Liver (tissue), 9 donors: ENCODE data around the gene FANCM. TPM values are rescaled to one million over a fixed set of nuclear protein-coding genes. Genes with fewer than 3 reads are reported as not detected.

Source experiments
- DNase-seq: peaks from one replicate; pipeline ENCODE4 v3.0.0-alpha.2; 2017; ENCODE audit warnings: low spot score
- H3K27ac ChIP-seq, 2 donors: one replicate each; pipeline ENCODE4 v1.7.0; 2013; ENCODE audit warnings: inconsistent platforms in 2 of 2, low read length in 2 of 2, control low read depth in 1 of 2, low read depth in 1 of 2, mild to moderate bottlenecking in 1 of 2
- H3K27me3 ChIP-seq, 4 donors: one replicate each; pipeline versions ENCODE4 v1.6.1 to v1.7.0; 2013; ENCODE audit warnings: low read length in 3 of 4, inconsistent platforms in 1 of 4, mild to moderate bottlenecking in 1 of 4, moderate library complexity in 1 of 4; ENCODE audit not compliant: control insufficient read depth in 4 of 4, insufficient read depth in 4 of 4
- H3K36me3 ChIP-seq, 4 donors: one replicate each; pipeline versions ENCODE4 v1.6.1 to v1.7.0; 2013; ENCODE audit warnings: low read length in 3 of 4, mild to moderate bottlenecking in 3 of 4, low read depth in 1 of 4, moderate library complexity in 1 of 4; ENCODE audit not compliant: control insufficient read depth in 4 of 4, insufficient read depth in 3 of 4
- H3K4me1 ChIP-seq, 4 donors: one replicate each; pipeline versions ENCODE4 v1.6.1 to v1.7.0; 2013; ENCODE audit warnings: low read length in 3 of 4, mild to moderate bottlenecking in 3 of 4, moderate library complexity in 1 of 4; ENCODE audit not compliant: control insufficient read depth in 4 of 4, insufficient read depth in 4 of 4
- H3K4me3 ChIP-seq, 3 donors: one replicate each; pipeline versions ENCODE4 v1.6.1 to v1.7.0; 2013; ENCODE audit warnings: low read length in 3 of 3, control low read depth in 1 of 3, low read depth in 1 of 3, mild to moderate bottlenecking in 1 of 3
- H3K9ac ChIP-seq, 2 donors: one replicate each; pipeline ENCODE4 v1.7.0; 2013; ENCODE audit warnings: low read length in 2 of 2, mild to moderate bottlenecking in 2 of 2, moderate library complexity in 2 of 2, control low read depth in 1 of 2, low read depth in 1 of 2
- H3K9me3 ChIP-seq, 4 donors: one replicate each; pipeline versions ENCODE4 v1.6.1 to v1.7.0; 2013; ENCODE audit warnings: low read length in 3 of 4; ENCODE audit not compliant: control insufficient read depth in 4 of 4
- EGR1 ChIP-seq, 2 donors: IDR thresholded peaks; 2 replicates each; pipeline ENCODE4 v1.6.1; 2016 to 2018; ENCODE audit warnings: antibody characterized with exemption in 2 of 2, low read depth in 2 of 2
- FOXA1 ChIP-seq: IDR thresholded peaks from 2 replicates; pipeline ENCODE4 v1.6.1; 2016; ENCODE audit warnings: antibody characterized with exemption
- FOXA2 ChIP-seq: IDR thresholded peaks from 2 replicates; pipeline ENCODE4 v1.6.1; 2016; ENCODE audit warnings: antibody characterized with exemption
- GABPA ChIP-seq, 2 donors: IDR thresholded peaks in 1 of 2; conservative IDR thresholded peaks in 1 of 2; 2 replicates each; pipeline ENCODE4 v1.6.1; 2016; ENCODE audit warnings: antibody characterized with exemption in 2 of 2, mild to moderate bottlenecking in 1 of 2, moderate library complexity in 1 of 2
- HNF4A ChIP-seq, 2 donors: conservative IDR thresholded peaks; 2 replicates each; pipeline ENCODE4 v1.6.1; 2016; ENCODE audit warnings: antibody characterized with exemption in 2 of 2, mild to moderate bottlenecking in 2 of 2
- JUND ChIP-seq, 2 donors: IDR thresholded peaks; 2 replicates each; pipeline ENCODE4 v1.6.1; 2016; ENCODE audit warnings: antibody characterized with exemption in 2 of 2
- RAD21 ChIP-seq, 2 donors: IDR thresholded peaks; 2 replicates each; pipeline ENCODE4 v1.6.1; 2016; ENCODE audit warnings: antibody characterized with exemption in 2 of 2, mild to moderate bottlenecking in 2 of 2
- RXRA ChIP-seq, 2 donors: IDR thresholded peaks; 2 replicates each; pipeline ENCODE4 v1.6.1; 2017 to 2018; ENCODE audit warnings: antibody characterized with exemption in 2 of 2, mild to moderate bottlenecking in 1 of 2
- SP1 ChIP-seq: IDR thresholded peaks from 2 replicates; pipeline ENCODE4 v1.6.1; 2018; ENCODE audit warnings: antibody characterized with exemption, mild to moderate bottlenecking
- TAF1 ChIP-seq: conservative IDR thresholded peaks from 2 replicates; pipeline ENCODE4 v1.6.1; 2016; ENCODE audit warnings: antibody characterized with exemption, mild to moderate bottlenecking
- ZBTB33 ChIP-seq: IDR thresholded peaks from 2 replicates; pipeline ENCODE4 v1.6.1; 2016; ENCODE audit warnings: antibody characterized with exemption
- WGBS: extraction: QIAGEN DNeasy Blood & Tissue Kit; methylation state at CpG from one replicate; pipeline ENCODE4 v1.1.7; 2013; 5-methylcytosine and 5-hydroxymethylcytosine counted together
- polyA plus RNA-seq, 2 donors: library from polyadenylated mRNA; stranded (reverse) in 1 of 2; unstranded in 1 of 2; fragments of 200-250 nt in 1 of 2; fragments of >200 nt in 1 of 2; fragmentation: Nextera tagmentation in 1 of 2; extraction: Ambion mirVana in 1 of 2; gene quantifications; one replicate each; pipeline versions ENCODE4 v1.2.1 to v1.2.3, GENCODE V29; 2013 to 2015
- total RNA-seq, 2 donors: library from RNA; depleted of rRNA; stranded (reverse); fragments of >200 nt; gene quantifications; one replicate each; pipeline ENCODE4 v1.2.3, GENCODE V29; 2014
- TF ChIP-seq, protein P1 (sequence below): IDR thresholded peaks from 2 replicates; pipeline ENCODE4 v1.6.1; 2016; ENCODE audit warnings: antibody characterized with exemption
- TF ChIP-seq, protein P2 (sequence below): IDR thresholded peaks from 2 replicates; pipeline ENCODE4 v1.6.1; 2016; ENCODE audit warnings: antibody characterized with exemption, mild to moderate bottlenecking
- TF ChIP-seq, protein P3 (sequence below): IDR thresholded peaks from 2 replicates; pipeline ENCODE4 v1.6.1; 2016; ENCODE audit warnings: antibody characterized with exemption
- donor health status: healthy.
- donor health status: healthy.
- donor health status: healthy.
- donor health status: healthy.
- donor health status: healthy.

The FANCM gene
- total and polyA plus RNA-seq, 4 donors: 0.38 to 7.4 (median 3.1) TPM

DNA sequence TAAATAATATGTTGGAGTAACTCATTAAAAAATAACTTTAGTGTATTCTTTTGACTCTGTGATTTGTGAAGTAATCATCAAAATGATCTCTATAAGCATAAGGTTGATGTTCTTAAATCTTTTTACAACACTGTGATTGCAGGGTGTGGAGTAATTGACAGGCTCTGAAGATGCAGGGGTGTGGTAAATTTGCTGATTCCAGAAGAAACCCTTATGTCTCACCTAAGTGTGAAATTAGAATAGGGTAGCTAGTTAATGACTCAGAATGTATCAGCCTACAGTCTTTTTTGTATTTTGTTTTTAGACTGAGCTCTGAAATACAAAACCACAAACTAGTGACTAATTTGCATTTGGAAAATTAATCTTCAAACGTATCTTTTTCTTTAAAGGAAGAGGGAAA is 45.9 kb upstream of the FANCM start:
- no peaks in the 10 kb centered on the region for H3K9me3 ChIP-seq
- WGBS: 67% methylated on average over 1 of the region's 1 CpG
- TF ChIP-seq RXRA (IDR thresholded peaks at IDR 0.05): no peak
- no peak for TF ChIP-seq FOXA1
- DNase-seq: no peak
- peaks cover 4 to 22% (median 8%) of the 10 kb centered on the region in 4 donors for H3K4me1 ChIP-seq
- H3K27me3 ChIP-seq: no peaks in the 10 kb centered on the region
- H3K36me3 ChIP-seq: no peaks in the 10 kb centered on the region
- H3K4me3 ChIP-seq: no peak overlapping the region
- H3K27ac ChIP-seq: no peak overlapping the region
- H3K9ac ChIP-seq: no peak overlapping the region

- 91% methylated on average over 2 of the region's 2 CpGs for WGBS
- TF ChIP-seq RAD21 (IDR thresholded peaks at IDR 0.05) (no peak), ZBTB33 (no peak)
- no peaks in the 10 kb centered on the region for H3K9me3 ChIP-seq
- no peaks in the 10 kb centered on the region for H3K27me3 ChIP-seq
- no peak overlapping the region for H3K27ac ChIP-seq
- H3K4me3 ChIP-seq: no peak overlapping the region
- DNase-seq: no peak
- no peak overlapping the region for H3K9ac ChIP-seq
- peaks cover 0 to 8% (median 2%) of the 10 kb centered on the region in 4 donors for H3K4me1 ChIP-seq
- peaks cover 4 to 11% (median 5%) of the 10 kb centered on the region in 4 donors for H3K36me3 ChIP-seq
Measured at GRCh38 chr14:45091710-45092109, 44.0 kb upstream of the FANCM start.

DNA sequence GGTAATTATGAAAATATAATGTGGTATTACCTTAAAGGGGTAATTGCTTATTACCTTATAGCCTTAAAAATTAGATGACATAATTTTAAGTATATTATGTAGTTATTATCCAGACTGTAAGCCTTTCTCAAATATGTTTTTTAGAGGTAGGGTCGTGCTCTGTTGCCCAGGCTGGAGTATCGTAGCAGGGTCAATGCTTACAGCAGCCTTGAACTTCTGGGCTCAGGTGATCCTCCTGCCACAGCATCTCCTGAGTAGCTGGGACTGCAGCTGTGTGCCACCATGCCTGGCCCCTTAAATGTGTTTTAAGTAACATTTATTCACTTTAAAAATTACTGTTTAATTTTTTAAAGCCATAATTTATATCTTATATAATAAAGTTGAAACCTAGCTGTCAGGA is 41.5 kb upstream of the FANCM start:
- 98% methylated on average over 2 of the region's 2 CpGs for WGBS
- Histone ChIP-seq H3K9me3 (no peaks in the 10 kb centered on the region), H3K36me3 (peaks cover 5 to 27% (median 16%) of the 10 kb centered on the region in 4 donors), H3K9ac (no peak overlapping the region), H3K27ac (no peak overlapping the region), H3K27me3 (no peaks in the 10 kb centered on the region), H3K4me3 (no peak overlapping the region), H3K4me1 (peaks cover 0 to 4% (median 0%) of the 10 kb centered on the region in 4 donors)
- no peak for DNase-seq
- no peak for TF ChIP-seq FOXA2
- no peak for TF ChIP-seq SP1
- no peak for TF ChIP-seq FOXA1
- TF ChIP-seq JUND (IDR thresholded peaks at IDR 0.05): no peak
- no peak for TF ChIP-seq HNF4A (conservative IDR thresholded peaks at IDR 0.05)
- TF ChIP-seq EGR1 (IDR thresholded peaks at IDR 0.05; ENCODE audit: low read depth in 2 of 2): no peak
- TF ChIP-seq, protein P1, sequence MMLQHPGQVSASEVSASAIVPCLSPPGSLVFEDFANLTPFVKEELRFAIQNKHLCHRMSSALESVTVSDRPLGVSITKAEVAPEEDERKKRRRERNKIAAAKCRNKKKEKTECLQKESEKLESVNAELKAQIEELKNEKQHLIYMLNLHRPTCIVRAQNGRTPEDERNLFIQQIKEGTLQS: no peak
- no peak for TF ChIP-seq TAF1
- no peak for TF ChIP-seq GABPA (IDR thresholded peaks at IDR 0.05 in 1 of 2, conservative IDR thresholded peaks at IDR 0.05 in 1 of 2)
- TF ChIP-seq, protein P2, sequence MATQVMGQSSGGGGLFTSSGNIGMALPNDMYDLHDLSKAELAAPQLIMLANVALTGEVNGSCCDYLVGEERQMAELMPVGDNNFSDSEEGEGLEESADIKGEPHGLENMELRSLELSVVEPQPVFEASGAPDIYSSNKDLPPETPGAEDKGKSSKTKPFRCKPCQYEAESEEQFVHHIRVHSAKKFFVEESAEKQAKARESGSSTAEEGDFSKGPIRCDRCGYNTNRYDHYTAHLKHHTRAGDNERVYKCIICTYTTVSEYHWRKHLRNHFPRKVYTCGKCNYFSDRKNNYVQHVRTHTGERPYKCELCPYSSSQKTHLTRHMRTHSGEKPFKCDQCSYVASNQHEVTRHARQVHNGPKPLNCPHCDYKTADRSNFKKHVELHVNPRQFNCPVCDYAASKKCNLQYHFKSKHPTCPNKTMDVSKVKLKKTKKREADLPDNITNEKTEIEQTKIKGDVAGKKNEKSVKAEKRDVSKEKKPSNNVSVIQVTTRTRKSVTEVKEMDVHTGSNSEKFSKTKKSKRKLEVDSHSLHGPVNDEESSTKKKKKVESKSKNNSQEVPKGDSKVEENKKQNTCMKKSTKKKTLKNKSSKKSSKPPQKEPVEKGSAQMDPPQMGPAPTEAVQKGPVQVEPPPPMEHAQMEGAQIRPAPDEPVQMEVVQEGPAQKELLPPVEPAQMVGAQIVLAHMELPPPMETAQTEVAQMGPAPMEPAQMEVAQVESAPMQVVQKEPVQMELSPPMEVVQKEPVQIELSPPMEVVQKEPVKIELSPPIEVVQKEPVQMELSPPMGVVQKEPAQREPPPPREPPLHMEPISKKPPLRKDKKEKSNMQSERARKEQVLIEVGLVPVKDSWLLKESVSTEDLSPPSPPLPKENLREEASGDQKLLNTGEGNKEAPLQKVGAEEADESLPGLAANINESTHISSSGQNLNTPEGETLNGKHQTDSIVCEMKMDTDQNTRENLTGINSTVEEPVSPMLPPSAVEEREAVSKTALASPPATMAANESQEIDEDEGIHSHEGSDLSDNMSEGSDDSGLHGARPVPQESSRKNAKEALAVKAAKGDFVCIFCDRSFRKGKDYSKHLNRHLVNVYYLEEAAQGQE: no peak
- TF ChIP-seq, protein P3, sequence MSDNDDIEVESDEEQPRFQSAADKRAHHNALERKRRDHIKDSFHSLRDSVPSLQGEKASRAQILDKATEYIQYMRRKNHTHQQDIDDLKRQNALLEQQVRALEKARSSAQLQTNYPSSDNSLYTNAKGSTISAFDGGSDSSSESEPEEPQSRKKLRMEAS: no peak
- no peak for TF ChIP-seq ZBTB33
- no peak for TF ChIP-seq RXRA (IDR thresholded peaks at IDR 0.05)
- no peak for TF ChIP-seq RAD21 (IDR thresholded peaks at IDR 0.05)
